ENCODE data around the gene MUC20.
"Not testable (repeated sequence)": the region's sequence is repeated elsewhere in the genome, so short reads cannot be mapped to it uniquely, and the experiment has no call there.

The MUC20 gene

GRCh38 chr3:195711091-195711812, 9.5 kb upstream of the MUC20 start:
- not testable (repeated sequence) for DNase-seq

- DNase-seq: no peak
Measured at GRCh38 chr3:195711813-195712534, 8.8 kb upstream of the MUC20 start.

GRCh38 chr3:195712535-195712910, 8.3 kb upstream of the MUC20 start:
- DNase-seq: not testable (repeated sequence)

GRCh38 chr3:195713150-195713549, 7.6 kb upstream of the MUC20 start:
- DNase-seq: not testable (repeated sequence)

- no peak for DNase-seq
Measured at GRCh38 chr3:195714380-195715011, 6.3 kb upstream of the MUC20 start.

GRCh38 chr3:195715134-195715533, 5.6 kb upstream of the MUC20 start:
- DNase-seq: no peak

- DNase-seq: no peak
Measured at GRCh38 chr3:195715583-195716266, 5.1 kb upstream of the MUC20 start.

- DNase-seq: no peak
Measured at GRCh38 chr3:195717416-195717815, 3.4 kb upstream of the MUC20 start.

- DNase-seq: no peak
Measured at GRCh38 chr3:195717852-195718476, 2.8 kb upstream of the MUC20 start.

GRCh38 chr3:195718477-195718984, 2.2 kb upstream of the MUC20 start:
- no peak for DNase-seq

- not testable (repeated sequence) for DNase-seq
Measured at GRCh38 chr3:195719514-195720254, 1.1 kb upstream of the MUC20 start.

- not testable (repeated sequence) for DNase-seq
Measured at GRCh38 chr3:195722139-195722995, 1.6 kb downstream of the MUC20 start.

GRCh38 chr3:195722996-195723345, 2.2 kb downstream of the MUC20 start:
- not testable (repeated sequence) for DNase-seq

- not testable (repeated sequence) for DNase-seq
Measured at GRCh38 chr3:195724363-195724762, 3.6 kb downstream of the MUC20 start.

GRCh38 chr3:195725916-195726740, 5.3 kb downstream of the MUC20 start:
- DNase-seq: not testable (repeated sequence)

- no peak for DNase-seq
Measured at GRCh38 chr3:195727606-195728195, 6.9 kb downstream of the MUC20 start.

- DNase-seq: not testable (repeated sequence)
Measured at GRCh38 chr3:195728789-195729188, 8.0 kb downstream of the MUC20 start.

- no peak for DNase-seq
Measured at GRCh38 chr3:195729476-195730251, 8.9 kb downstream of the MUC20 start.

Measured in NCI-H82 (cell line).